GM19463 (cell line): ENCODE results near the gene SPRED3.
A peak's percentile ranks its signal among the peaks of the same experiment; 100 is the strongest.

ENCODE experiments used
- ATAC-seq: cut with Tn5 transposase; IDR thresholded peaks from one replicate; pipeline ENCODE4 v1.9.1; 2021; ENCODE audit warnings: mild to moderate bottlenecking, moderate library complexity; ENCODE audit not compliant: unreplicated experiment

Gene SPRED3

DNA sequence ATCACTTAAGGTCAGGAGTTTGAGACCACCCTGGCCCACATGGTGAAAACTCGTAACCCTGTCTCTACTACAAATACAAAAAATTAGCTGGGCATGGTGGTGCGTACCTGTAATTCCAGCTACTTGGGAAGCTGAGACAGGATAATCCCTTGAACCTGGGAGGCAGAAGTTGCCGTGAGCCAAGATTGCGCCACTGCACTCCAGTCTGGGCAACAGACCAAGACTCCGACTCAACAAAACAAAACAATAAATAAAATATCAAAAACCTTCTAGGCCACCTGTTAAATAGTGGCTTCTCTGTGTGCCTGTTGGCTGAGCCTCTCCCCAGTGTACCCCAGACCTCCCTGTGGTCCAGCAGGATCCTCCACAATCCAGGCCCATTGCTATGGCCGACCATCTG, 17.4 kb upstream of the SPRED3 start:
- no peak for ATAC-seq

DNA sequence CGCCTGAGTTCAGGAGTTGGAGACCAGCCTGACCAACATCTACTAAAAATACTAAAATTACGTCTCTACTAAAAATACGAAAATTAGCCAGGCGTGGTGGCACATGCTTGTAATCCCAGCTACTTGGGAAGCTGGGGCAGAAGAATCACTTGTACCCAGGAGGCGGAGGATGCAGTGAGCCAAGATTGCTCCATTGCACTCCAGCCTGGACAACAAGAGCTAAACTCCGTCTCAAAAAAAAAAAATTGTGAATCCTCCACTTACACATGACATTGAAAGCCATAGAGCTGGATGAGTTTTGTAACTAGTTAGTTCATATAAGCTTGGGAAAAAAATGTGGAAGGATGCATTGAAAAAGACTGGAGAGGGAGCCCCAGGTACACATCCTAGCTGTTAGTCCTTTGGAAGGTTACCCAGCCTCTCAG, 14.6 kb upstream of the SPRED3 start:
- ATAC-seq: no peak

DNA sequence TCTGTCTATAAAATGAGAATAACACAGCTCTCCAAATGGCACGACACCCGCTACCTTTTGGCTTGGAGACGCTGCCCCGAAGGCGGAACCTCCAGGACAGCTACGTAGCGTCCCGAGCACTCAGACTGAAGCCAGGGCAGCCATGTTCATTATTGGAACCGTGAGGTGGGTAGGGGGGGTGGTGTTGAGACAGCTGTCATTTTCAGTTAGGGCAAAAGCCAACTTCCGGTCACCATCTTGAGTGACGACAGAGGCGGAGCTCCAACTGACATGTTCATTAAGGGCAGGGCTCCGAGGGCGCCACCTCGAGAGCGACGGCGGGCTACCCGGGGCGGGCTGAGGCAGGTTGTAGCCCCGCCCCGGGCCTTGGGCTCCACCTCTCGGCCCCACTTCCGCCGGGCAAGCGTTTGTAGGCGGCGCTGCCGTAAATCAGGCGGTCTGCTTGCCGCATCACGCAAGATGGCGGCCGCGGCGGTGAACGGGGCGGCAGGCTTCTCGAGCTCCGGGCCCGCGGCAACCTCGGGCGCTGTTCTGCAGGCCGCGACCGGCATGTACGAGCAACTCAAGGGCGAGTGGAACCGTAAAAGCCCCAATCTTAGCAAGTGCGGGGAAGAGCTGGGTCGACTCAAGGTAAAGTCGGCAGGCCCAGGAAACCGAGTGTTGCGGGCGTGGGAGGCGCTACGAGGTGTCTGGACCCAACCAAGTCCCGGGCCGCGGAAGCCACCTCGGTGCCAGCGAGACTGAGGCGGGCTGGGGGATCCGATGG, 14.0 kb upstream of the SPRED3 start, which contains the start of gene PSMD8:
Gene PSMD8 (plus strand): TSS at position 240 of the 766 bp plus-strand sequence. CDS start 31 bp downstream, at position 271.
- peak; percentile 94 for ATAC-seq

- no peak for ATAC-seq
Measured at GRCh38 chr19:38375098-38375493, 13.4 kb upstream of the SPRED3 start.

- no peak for ATAC-seq
Measured at GRCh38 chr19:38375748-38376147, 12.7 kb upstream of the SPRED3 start.

- ATAC-seq: no peak
Measured at GRCh38 chr19:38376576-38376975, 11.9 kb upstream of the SPRED3 start.

DNA sequence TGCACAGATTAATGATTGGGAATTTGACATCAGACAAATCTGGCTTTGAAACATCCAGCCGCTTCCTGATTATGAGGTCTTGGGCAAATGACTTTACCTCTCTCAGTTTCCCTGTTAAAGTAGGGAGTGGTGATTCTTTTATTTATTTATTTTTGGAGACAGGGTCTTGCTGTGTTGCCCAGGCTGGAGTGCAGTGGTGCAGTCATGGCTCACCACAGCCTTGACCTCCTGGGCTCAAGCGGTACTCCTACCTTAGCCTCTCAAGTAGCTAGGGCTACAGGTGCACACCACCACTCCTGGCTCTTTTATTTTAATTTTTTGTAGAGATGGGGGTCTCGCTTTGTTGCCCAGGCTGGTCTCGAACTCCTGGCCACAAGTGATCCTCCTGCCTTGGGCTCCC, 11.4 kb upstream of the SPRED3 start:
- ATAC-seq: no peak

DNA sequence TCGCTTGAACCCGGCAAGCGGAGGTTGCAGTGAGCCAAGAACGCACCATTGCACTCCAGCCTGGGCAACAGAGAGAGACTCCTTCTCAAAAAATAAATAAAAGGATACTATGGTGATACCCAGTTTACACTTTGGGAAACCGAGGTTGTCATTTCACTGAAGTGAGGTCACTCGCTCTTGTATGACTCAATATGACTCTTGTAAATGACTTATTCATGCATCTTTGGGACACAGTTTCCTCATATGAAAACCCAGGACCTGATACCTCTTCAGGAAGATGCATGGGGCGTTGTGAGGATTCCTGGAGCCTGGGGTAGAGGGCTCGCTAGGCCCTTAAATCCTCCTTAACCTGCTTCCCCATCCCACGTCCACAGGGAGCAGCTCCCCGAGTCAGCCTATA, 9.6 kb upstream of the SPRED3 start:
- no peak for ATAC-seq

GRCh38 chr19:38381138-38381537, 7.4 kb upstream of the SPRED3 start:
- ATAC-seq: no peak

- ATAC-seq: no peak
Measured at GRCh38 chr19:38383184-38383583, 5.3 kb upstream of the SPRED3 start.

GRCh38 chr19:38383743-38384142, 4.8 kb upstream of the SPRED3 start:
- no peak for ATAC-seq

- ATAC-seq: no peak
Measured at GRCh38 chr19:38384209-38385027, 4.1 kb upstream of the SPRED3 start.

GRCh38 chr19:38385057-38385803, 3.3 kb upstream of the SPRED3 start:
- no peak for ATAC-seq

GRCh38 chr19:38385804-38386257, 2.7 kb upstream of the SPRED3 start:
- no peak for ATAC-seq

- ATAC-seq: no peak
Measured at GRCh38 chr19:38386300-38386970, 2.1 kb upstream of the SPRED3 start.

- ATAC-seq: no peak
Measured at GRCh38 chr19:38386971-38387549, 1.4 kb upstream of the SPRED3 start.

GRCh38 chr19:38387550-38388348, 748 bp upstream of the SPRED3 start, which contains the start of gene GGN:
GGN (minus strand) TSS chr19:38388034; CDS start chr19:38387261, 773 bp downstream.
- ATAC-seq: no peak

DNA sequence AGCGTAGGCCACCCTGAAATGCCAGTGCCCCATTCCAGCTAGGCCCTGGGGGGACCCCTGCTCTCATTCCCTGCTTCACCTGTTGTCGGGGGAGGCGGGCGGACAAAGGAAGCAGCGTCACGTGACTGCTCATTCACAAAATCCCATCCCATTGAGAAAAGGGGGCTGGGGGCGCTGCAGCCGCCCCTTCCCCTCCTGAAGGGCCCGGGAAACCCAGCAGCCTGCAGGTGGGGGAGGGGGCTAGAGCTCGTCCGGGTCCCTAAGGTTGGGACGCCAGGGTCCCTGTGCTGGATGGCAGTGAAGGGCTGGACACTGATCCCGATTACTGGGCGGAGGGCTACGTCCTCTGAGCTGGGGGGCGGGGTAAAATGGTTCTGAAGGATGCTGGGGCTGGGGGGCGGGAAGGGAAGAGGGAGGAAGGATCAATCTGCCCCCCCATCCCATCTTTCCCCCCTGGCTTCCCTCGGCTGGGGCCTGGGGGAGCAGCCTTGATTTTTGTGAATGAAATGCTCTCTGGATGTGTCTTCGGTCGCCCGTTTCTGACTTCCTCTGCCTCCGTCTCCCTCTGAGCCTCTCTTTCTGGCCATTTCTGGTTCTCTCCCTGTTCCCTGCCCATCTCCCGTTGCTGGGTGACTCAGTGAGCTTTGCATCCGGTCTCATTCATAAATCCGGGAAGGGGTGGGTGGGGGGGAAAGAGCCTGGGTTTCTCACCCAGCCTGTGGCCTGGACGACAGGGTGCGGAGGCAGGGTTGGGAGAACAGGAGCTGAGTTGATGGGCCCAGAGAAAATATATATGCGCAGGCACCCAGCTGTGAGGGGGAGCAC, 816 bp downstream of the SPRED3 start:
- ATAC-seq: no peak
